HCT116 (cell line): Measurements from ENCODE around the gene SLC1A3. TPM values are rescaled to one million over a fixed set of nuclear protein-coding genes. Genes with fewer than 3 reads are reported as not detected.

Source experiments
- ATAC-seq: fragments of 200-7000 bp; cut with Tn5 transposase; 2 replicates; pipeline ENCODE4 v1.9.1; 2020; ENCODE audit warnings: mild to moderate bottlenecking, moderate library complexity
- BruUV-seq: library from RNA; stranded (reverse); fragments of 400-500 nt; replicated peaks from 2 replicates; lab custom pipeline; 2021; lab: Mats Ljungman, UMichigan
- CTCF ChIA-PET: fragments of 300-600 bp; sonication (Branson Sonifier 250); formaldehyde crosslinking; loops from one replicate; lab custom pipeline; 2021; ENCODE audit warnings: antibody characterized with exemption; lab: Charles Lee
- POLR2A ChIA-PET: fragments of 300-600, 350-600 bp; sonication (Branson Sonifier 250); formaldehyde crosslinking; loops from one replicate; lab custom pipeline; 2021; ENCODE audit warnings: antibody characterized with exemption; lab: Charles Lee
- RAD21 ChIA-PET, 2 experiments: fragments of 300-600 bp; sonication (Branson Sonifier 250); formaldehyde crosslinking; loops; one replicate each; lab custom pipeline; 2023; ENCODE audit warnings: low total read pairs in 2 of 2; ENCODE audit not compliant: uncharacterized antibody in 2 of 2, unreplicated experiment in 2 of 2, low non-redundant PET in 1 of 2; lab: Charles Lee
- DNase-seq: peaks from one replicate; pipeline ENCODE4 v3.0.0-alpha.2; 2010; ENCODE audit warnings: low read depth, low spot score
- H2AFZ ChIP-seq: fragments of 200-600 bp; shearing (Covaris generic), sonication (generic); 2 replicates; pipeline ENCODE4 v1.6.1; 2017; ENCODE audit warnings: low read depth, mixed run types, mixed read lengths, antibody characterized with exemption, low read length; ENCODE audit not compliant: poor library complexity, severe bottlenecking
- H3K27ac ChIP-seq: 2 replicates; pipeline ENCODE4 v1.5.1; 2012; ENCODE audit warnings: low read depth, low read length
- H3K27me3 ChIP-seq: fragments of 200-600 bp; sonication (generic); 2 replicates; pipeline ENCODE4 v1.6.1; 2016; ENCODE audit warnings: mixed run types, low read length, mixed read lengths; ENCODE audit not compliant: insufficient read depth
- H3K36me3 ChIP-seq, 2 experiments: fragments of 200-500 bp in 1 of 2; fragments of 200-600 bp in 1 of 2; sonication (Bioruptor generic) in 1 of 2; sonication (generic) in 1 of 2; 2 replicates each; pipeline versions ENCODE4 v1.5.1 to v1.6.1; 2014 to 2016; ENCODE audit warnings: low read length in 2 of 2, inconsistent platforms in 1 of 2, mixed read lengths in 1 of 2, mixed run types in 1 of 2; ENCODE audit not compliant: insufficient read depth in 2 of 2, control insufficient read depth in 1 of 2
- H3K4me1 ChIP-seq, 2 experiments: fragments of 200-600 bp in 1 of 2; sonication (generic) in 1 of 2; 2 replicates each; pipeline versions ENCODE4 v1.5.1 to v1.6.1; 2012 to 2017; ENCODE audit warnings: low read length in 2 of 2, inconsistent platforms in 1 of 2, mild to moderate bottlenecking in 1 of 2, mixed read lengths in 1 of 2, mixed run types in 1 of 2, moderate library complexity in 1 of 2; ENCODE audit not compliant: insufficient read depth in 2 of 2, control insufficient read depth in 1 of 2
- H3K4me2 ChIP-seq: fragments of 200-600 bp; sonication (generic); 2 replicates; pipeline ENCODE4 v1.6.1; 2017; ENCODE audit warnings: mixed run types, low read length, mixed read lengths
- H3K4me3 ChIP-seq, 2 experiments: fragments of 200-600 bp in 1 of 2; sonication (generic) in 1 of 2; replicated peaks in 1 of 2; 2 replicates each; pipeline ENCODE4 v1.5.1; 2011 to 2016; ENCODE audit warnings: low read length in 2 of 2, control low read depth in 1 of 2, low read depth in 1 of 2, mild to moderate bottlenecking in 1 of 2, mixed read lengths in 1 of 2, mixed run types in 1 of 2
- H3K79me2 ChIP-seq: fragments of 200-600 bp; sonication (generic); 2 replicates; pipeline ENCODE4 v1.6.1; 2017; ENCODE audit warnings: mild to moderate bottlenecking, mixed run types, low read length, moderate library complexity, mixed read lengths; ENCODE audit not compliant: insufficient read depth
- H3K9ac ChIP-seq: fragments of 200-600 bp; sonication (generic); 2 replicates; pipeline ENCODE4 v1.6.1; 2016; ENCODE audit warnings: low read length, mixed read lengths
- H3K9me2 ChIP-seq: fragments of 200-600 bp; sonication (generic), shearing (Covaris generic); 2 replicates; pipeline ENCODE4 v1.6.1; 2017; ENCODE audit warnings: mixed run types, mild to moderate bottlenecking, moderate library complexity; ENCODE audit not compliant: insufficient read depth
- H3K9me3 ChIP-seq, 2 experiments: fragments of 200-500 bp in 1 of 2; fragments of 200-600 bp in 1 of 2; sonication (Bioruptor generic) in 1 of 2; sonication (generic) in 1 of 2; 2 replicates each; pipeline ENCODE4 v1.6.1; 2014 to 2017; ENCODE audit warnings: low read length in 2 of 2, mixed read lengths in 2 of 2, inconsistent platforms in 1 of 2, low read depth in 1 of 2, mild to moderate bottlenecking in 1 of 2, mixed run types in 1 of 2, moderate library complexity in 1 of 2; ENCODE audit not compliant: control insufficient read depth in 1 of 2, insufficient read depth in 1 of 2
- H4K20me1 ChIP-seq: fragments of 200-600 bp; sonication (generic), shearing (Covaris generic); 2 replicates; pipeline ENCODE4 v1.6.1; 2017; ENCODE audit warnings: mixed run types, mild to moderate bottlenecking, moderate library complexity; ENCODE audit not compliant: insufficient read depth
- CEBPB ChIP-seq: IDR thresholded peaks from 2 replicates; pipeline ENCODE4 v1.6.1; 2012; ENCODE audit warnings: low read depth
- EGR1 ChIP-seq: IDR thresholded peaks from 2 replicates; pipeline ENCODE4 v1.6.1; 2012; ENCODE audit warnings: low read depth
- ELF1 ChIP-seq: IDR thresholded peaks from 2 replicates; pipeline ENCODE4 v1.6.1; 2012; ENCODE audit warnings: low read depth, borderline replicate concordance
- EZH2 ChIP-seq: fragments of 200-600 bp; sonication (generic); IDR thresholded peaks from 2 replicates; pipeline ENCODE4 v1.6.1; 2017; ENCODE audit warnings: antibody characterized with exemption, mixed run types
- EZH2phosphoT487 ChIP-seq: fragments of 200-600 bp; IDR thresholded peaks from 2 replicates; pipeline ENCODE4 v1.6.1; 2018; ENCODE audit warnings: antibody characterized with exemption, borderline replicate concordance
- FOSL1 ChIP-seq: IDR thresholded peaks from 2 replicates; pipeline ENCODE4 v1.6.1; 2012; ENCODE audit warnings: low read depth
- JUND ChIP-seq: IDR thresholded peaks from 2 replicates; pipeline ENCODE4 v1.6.1; 2012
- POLR2A ChIP-seq: IDR thresholded peaks from 2 replicates; pipeline ENCODE4 v1.7.0; 2011; ENCODE audit warnings: borderline replicate concordance; ENCODE audit not compliant: insufficient read depth, insufficient read length; ENCODE audit errors: extremely low read depth
- POLR2AphosphoS5 ChIP-seq: IDR thresholded peaks from 2 replicates; pipeline ENCODE4 v1.6.1; 2011; ENCODE audit warnings: mild to moderate bottlenecking, low read depth, low read length, moderate library complexity
- SIN3A ChIP-seq: IDR thresholded peaks from 2 replicates; pipeline ENCODE4 v1.6.1; 2012; ENCODE audit warnings: low read depth
- SP1 ChIP-seq: IDR thresholded peaks from 2 replicates; pipeline ENCODE4 v1.6.1; 2012; ENCODE audit warnings: low read depth
- SRF ChIP-seq: IDR thresholded peaks from 2 replicates; pipeline ENCODE4 v1.6.1; 2012; ENCODE audit warnings: low read depth
- TCF7L2 ChIP-seq: IDR thresholded peaks from 2 replicates; pipeline ENCODE4 v1.7.0; 2011; ENCODE audit warnings: borderline replicate concordance, inconsistent platforms; ENCODE audit not compliant: insufficient read depth, insufficient read length; ENCODE audit errors: extremely low read depth
- YY1 ChIP-seq: IDR thresholded peaks from 2 replicates; pipeline ENCODE4 v1.6.1; 2011; ENCODE audit warnings: low read length, low read depth, moderate library complexity, mild to moderate bottlenecking; ENCODE audit not compliant: insufficient replicate concordance; ENCODE audit errors: extremely low read depth
- ZFX ChIP-seq: fragments of 450-650 bp; IDR thresholded peaks from 2 replicates; pipeline ENCODE4 v1.6.1; 2017
- ZNF274 ChIP-seq: fragments of 200-500 bp; sonication (Bioruptor generic); IDR thresholded peaks from 2 replicates; pipeline ENCODE4 v1.6.1; 2014; ENCODE audit warnings: mild to moderate bottlenecking, low read depth, low read length, inconsistent platforms
- intact Hi-C: fragments of 100-400 bp; cut with micrococcal nuclease; formaldehyde crosslinking; loops from 2 replicates; pipeline ENCODE4 v1.10.0; 2022
- total RNA-seq: library from RNA; stranded (reverse); gene quantifications from one replicate; pipeline ENCODE4 v1.2.1, GENCODE V29; 2021; ENCODE audit not compliant: unreplicated experiment
- TF ChIP-seq, protein P1 (sequence below): IDR thresholded peaks from 2 replicates; pipeline ENCODE4 v1.6.1; 2011; ENCODE audit warnings: mild to moderate bottlenecking, low read length, moderate library complexity; ENCODE audit not compliant: insufficient replicate concordance; ENCODE audit errors: extremely low read depth
- TF ChIP-seq, protein P2 (sequence below): IDR thresholded peaks from 2 replicates; pipeline ENCODE4 v1.6.1; 2012
- TF ChIP-seq, protein P3 (sequence below), 3 experiments: fragments of 200-600 bp in 1 of 3; sonication (generic) in 1 of 3; IDR thresholded peaks in 2 of 3; conservative IDR thresholded peaks in 1 of 3; 2 replicates each; pipeline ENCODE4 v1.5.1; 2012 to 2017; ENCODE audit warnings: low read depth in 2 of 3, low read length in 2 of 3, antibody characterized with exemption in 1 of 3, borderline replicate concordance in 1 of 3, control low read depth in 1 of 3, mild to moderate bottlenecking in 1 of 3, mixed read lengths in 1 of 3, mixed run types in 1 of 3, moderate library complexity in 1 of 3; ENCODE audit not compliant: insufficient read depth in 1 of 3
- TF ChIP-seq, protein P4 (sequence below): IDR thresholded peaks from 2 replicates; pipeline ENCODE4 v1.6.1; 2012; ENCODE audit warnings: low read depth

The SLC1A3 gene
- total RNA-seq, 1 experiment from 2014 or later = 12.9 TPM

DNA sequence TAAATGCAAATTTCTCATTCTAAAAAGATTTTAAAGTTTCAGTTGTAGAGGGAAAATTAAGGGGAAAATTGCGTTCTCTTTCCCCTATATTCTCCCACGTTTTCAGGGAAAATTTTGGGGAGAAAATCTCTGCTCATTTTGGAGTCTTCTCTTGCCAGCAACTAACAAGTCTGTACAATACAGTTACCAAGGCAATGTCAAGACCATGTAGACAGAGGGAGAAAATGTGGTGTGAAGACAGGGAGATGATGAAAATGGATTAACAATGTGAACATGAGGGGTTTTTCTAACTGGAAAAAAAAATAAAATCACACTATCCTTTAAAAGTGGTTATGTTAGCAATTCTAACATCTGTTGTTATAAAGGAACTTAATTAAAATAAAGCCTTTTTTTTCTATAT lies 22.3 kb downstream of the SLC1A3 start:
- no peaks in the 10 kb centered on the region for H3K9me2 ChIP-seq
- H3K4me1 ChIP-seq = no peaks in the 10 kb centered on the region
- ATAC-seq = no peak
- no peaks in the 10 kb centered on the region for H3K9me3 ChIP-seq
- H3K27ac ChIP-seq = no peak overlapping the region
- H3K27me3 ChIP-seq = no peaks in the 10 kb centered on the region
- ChIA-PET RAD21 (no interaction called here), CTCF (no interaction called here)
- no peak overlapping the region for H3K4me2 ChIP-seq
- no peaks in the 10 kb centered on the region for H4K20me1 ChIP-seq
- intact Hi-C loops = no loop called here
- no peaks in the 10 kb centered on the region for H3K79me2 ChIP-seq
- no TSS peak for BruUV-seq
- no peak overlapping the region for H2AFZ ChIP-seq
- TF ChIP-seq JUND (no peak), YY1 (no peak), FOSL1 (no peak), SP1 (no peak), EZH2 (no peak), POLR2A (no peak), SIN3A (no peak), EZH2phosphoT487 (no peak), CEBPB (no peak), SRF (no peak), ELF1 (no peak), TCF7L2 (no peak), POLR2AphosphoS5 (no peak), ZNF274 (no peak), ZFX (no peak), EGR1 (no peak)
- TF ChIP-seq, protein P1, sequence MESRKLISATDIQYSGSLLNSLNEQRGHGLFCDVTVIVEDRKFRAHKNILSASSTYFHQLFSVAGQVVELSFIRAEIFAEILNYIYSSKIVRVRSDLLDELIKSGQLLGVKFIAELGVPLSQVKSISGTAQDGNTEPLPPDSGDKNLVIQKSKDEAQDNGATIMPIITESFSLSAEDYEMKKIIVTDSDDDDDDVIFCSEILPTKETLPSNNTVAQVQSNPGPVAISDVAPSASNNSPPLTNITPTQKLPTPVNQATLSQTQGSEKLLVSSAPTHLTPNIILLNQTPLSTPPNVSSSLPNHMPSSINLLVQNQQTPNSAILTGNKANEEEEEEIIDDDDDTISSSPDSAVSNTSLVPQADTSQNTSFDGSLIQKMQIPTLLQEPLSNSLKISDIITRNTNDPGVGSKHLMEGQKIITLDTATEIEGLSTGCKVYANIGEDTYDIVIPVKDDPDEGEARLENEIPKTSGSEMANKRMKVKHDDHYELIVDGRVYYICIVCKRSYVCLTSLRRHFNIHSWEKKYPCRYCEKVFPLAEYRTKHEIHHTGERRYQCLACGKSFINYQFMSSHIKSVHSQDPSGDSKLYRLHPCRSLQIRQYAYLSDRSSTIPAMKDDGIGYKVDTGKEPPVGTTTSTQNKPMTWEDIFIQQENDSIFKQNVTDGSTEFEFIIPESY = no peak
- TF ChIP-seq, protein P2, sequence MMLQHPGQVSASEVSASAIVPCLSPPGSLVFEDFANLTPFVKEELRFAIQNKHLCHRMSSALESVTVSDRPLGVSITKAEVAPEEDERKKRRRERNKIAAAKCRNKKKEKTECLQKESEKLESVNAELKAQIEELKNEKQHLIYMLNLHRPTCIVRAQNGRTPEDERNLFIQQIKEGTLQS = no peak
- TF ChIP-seq, protein P3, sequence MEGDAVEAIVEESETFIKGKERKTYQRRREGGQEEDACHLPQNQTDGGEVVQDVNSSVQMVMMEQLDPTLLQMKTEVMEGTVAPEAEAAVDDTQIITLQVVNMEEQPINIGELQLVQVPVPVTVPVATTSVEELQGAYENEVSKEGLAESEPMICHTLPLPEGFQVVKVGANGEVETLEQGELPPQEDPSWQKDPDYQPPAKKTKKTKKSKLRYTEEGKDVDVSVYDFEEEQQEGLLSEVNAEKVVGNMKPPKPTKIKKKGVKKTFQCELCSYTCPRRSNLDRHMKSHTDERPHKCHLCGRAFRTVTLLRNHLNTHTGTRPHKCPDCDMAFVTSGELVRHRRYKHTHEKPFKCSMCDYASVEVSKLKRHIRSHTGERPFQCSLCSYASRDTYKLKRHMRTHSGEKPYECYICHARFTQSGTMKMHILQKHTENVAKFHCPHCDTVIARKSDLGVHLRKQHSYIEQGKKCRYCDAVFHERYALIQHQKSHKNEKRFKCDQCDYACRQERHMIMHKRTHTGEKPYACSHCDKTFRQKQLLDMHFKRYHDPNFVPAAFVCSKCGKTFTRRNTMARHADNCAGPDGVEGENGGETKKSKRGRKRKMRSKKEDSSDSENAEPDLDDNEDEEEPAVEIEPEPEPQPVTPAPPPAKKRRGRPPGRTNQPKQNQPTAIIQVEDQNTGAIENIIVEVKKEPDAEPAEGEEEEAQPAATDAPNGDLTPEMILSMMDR (IDR thresholded peaks at IDR 0.05 in 2 of 3, conservative IDR thresholded peaks at IDR 0.05 in 1 of 3; ENCODE audit: borderline replicate concordance in 1 of 3, insufficient read depth in 1 of 3, low read depth in 2 of 3, low read length in 2 of 3) = no peak
- TF ChIP-seq, protein P4, sequence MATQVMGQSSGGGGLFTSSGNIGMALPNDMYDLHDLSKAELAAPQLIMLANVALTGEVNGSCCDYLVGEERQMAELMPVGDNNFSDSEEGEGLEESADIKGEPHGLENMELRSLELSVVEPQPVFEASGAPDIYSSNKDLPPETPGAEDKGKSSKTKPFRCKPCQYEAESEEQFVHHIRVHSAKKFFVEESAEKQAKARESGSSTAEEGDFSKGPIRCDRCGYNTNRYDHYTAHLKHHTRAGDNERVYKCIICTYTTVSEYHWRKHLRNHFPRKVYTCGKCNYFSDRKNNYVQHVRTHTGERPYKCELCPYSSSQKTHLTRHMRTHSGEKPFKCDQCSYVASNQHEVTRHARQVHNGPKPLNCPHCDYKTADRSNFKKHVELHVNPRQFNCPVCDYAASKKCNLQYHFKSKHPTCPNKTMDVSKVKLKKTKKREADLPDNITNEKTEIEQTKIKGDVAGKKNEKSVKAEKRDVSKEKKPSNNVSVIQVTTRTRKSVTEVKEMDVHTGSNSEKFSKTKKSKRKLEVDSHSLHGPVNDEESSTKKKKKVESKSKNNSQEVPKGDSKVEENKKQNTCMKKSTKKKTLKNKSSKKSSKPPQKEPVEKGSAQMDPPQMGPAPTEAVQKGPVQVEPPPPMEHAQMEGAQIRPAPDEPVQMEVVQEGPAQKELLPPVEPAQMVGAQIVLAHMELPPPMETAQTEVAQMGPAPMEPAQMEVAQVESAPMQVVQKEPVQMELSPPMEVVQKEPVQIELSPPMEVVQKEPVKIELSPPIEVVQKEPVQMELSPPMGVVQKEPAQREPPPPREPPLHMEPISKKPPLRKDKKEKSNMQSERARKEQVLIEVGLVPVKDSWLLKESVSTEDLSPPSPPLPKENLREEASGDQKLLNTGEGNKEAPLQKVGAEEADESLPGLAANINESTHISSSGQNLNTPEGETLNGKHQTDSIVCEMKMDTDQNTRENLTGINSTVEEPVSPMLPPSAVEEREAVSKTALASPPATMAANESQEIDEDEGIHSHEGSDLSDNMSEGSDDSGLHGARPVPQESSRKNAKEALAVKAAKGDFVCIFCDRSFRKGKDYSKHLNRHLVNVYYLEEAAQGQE = no peak
- TF ChIP-seq, all 23 proteins: peak for 0
- H3K36me3 ChIP-seq = no peaks in the 10 kb centered on the region
- POLR2A ChIA-PET = no interaction called here
- H3K9ac ChIP-seq = no peak overlapping the region
- H3K4me3 ChIP-seq = no peak overlapping the region
- no peak for DNase-seq
